GM21390 (cell line): ENCODE data around the gene RETREG1.
"Not testable (repeated sequence)": the region's sequence is repeated elsewhere in the genome, so short reads cannot be mapped to it uniquely, and the experiment has no call there.

ENCODE experiments used
- ATAC-seq: cut with Tn5 transposase; IDR thresholded peaks from one replicate; pipeline ENCODE4 v1.9.1; 2021; ENCODE audit not compliant: unreplicated experiment

The RETREG1 gene

DNA sequence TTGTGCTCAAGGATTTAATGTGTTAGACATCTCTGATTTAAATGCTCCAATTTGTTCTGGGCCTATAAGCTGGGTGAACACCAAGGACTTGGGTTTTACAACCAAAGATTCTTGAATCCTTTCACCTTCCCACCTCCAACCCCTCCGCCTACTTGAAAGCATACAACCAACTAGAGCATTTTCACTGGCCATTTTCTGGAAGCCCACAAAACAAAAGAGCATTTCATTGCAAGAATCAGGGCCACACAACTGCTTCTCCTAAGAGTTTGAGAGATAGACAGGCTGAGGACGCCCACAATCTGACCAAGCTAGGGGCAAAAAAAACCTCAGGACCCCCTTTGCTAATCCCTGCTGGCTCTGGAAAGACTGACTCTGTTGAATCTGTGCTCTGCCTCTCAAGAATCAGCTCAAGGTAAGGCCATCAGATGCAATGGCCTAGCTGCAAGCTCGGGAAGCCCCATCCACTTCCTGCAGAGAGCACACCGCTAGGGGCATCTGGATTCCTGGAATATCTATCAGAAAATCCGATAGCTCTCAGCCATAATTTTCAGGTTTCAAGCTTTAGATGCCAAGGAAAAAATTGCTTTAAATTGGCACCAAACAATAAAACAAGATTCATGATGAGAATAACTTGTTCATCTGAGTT, 57.7 kb downstream of the RETREG1 start:
- no peak for ATAC-seq

DNA sequence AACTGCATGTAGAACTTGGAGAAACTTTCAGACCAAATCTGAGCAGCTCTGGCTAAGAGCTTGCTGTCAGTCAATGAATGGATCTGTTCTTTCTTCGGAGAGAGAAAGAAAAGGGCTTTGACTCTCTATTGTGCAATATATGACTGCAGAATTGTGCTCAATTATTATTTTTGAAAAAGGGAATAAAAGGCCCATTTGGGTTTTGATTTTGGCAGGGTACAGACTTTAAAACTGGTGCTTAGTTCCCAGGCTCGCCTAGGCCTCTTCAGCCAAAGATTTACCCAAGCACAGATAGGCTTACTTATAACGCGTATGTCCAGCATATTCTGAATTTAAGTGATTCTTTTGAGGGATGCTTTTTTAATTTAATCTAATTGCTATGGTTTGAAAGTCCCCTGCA, 59.3 kb downstream of the RETREG1 start:
- ATAC-seq = no peak

GRCh38 chr5:16554110-16554509, 62.7 kb downstream of the RETREG1 start:
- no peak for ATAC-seq

GRCh38 chr5:16552666-16553343, 64.0 kb downstream of the RETREG1 start:
- peak; percentile 80 for ATAC-seq

GRCh38 chr5:16551628-16552027, 65.2 kb downstream of the RETREG1 start:
- no peak for ATAC-seq

GRCh38 chr5:16550316-16550952, 66.4 kb downstream of the RETREG1 start:
- peak; percentile 76 for ATAC-seq

DNA sequence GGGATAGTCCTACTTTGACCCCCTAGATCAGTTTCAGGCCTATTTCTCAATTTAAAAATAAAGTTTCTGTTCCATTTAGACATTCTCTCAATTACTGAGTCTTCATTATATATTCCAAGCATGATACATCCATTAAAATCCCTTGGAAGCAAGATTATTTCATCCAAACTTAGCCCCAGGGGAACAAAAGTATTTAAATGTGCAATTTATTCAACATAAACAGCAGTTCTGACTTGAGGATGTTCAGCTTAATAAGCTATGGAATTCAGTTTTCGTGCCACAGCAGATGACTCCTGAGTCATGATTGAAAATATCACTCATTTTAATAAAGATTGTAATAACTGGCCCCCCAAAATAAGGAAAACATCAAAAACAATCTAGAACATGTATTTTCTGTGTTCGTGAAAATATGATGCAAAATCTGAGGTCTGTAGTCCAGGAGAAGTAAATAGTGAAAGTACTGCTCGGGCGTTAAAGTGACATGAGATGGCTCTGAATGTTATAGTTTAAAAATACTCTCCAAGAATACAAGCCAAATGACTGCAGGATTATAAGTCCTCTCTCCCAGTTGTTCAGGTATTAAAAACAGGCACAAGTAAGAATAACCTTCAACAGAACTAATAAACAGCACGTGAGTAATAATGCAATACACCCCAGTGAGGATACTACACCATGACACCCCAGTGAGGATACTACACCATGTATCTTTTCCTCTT, 67.1 kb downstream of the RETREG1 start:
- no peak for ATAC-seq

GRCh38 chr5:16548812-16549211, 68.0 kb downstream of the RETREG1 start:
- no peak for ATAC-seq

GRCh38 chr5:16548115-16548514, 68.7 kb downstream of the RETREG1 start:
- ATAC-seq = no peak

GRCh38 chr5:16547200-16547842, 69.5 kb downstream of the RETREG1 start:
- ATAC-seq = no peak

DNA sequence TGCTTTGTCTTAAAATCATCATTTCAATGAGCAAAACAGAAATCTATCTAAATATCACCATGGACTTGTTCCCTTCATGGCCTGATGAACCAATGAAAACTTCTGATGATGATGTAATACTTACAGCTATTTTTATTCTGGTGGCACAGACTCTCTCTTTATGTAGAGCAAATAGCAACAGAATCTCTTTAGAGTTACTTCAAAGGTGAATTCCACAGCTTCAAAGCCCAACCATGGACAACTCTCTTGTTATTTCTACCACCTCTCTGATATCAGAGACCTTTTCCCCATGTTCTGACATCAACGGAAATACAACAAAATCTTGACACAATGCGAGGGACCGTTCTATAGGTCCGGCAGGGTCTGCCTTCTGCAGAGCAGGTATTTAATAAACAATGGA, 70.1 kb downstream of the RETREG1 start:
- no peak for ATAC-seq

- no peak for ATAC-seq
These were observed 72.0 kb downstream of the RETREG1 start for GRCh38 chr5:16544607-16545374.

GRCh38 chr5:16543206-16543605, 73.6 kb downstream of the RETREG1 start:
- ATAC-seq = not testable (repeated sequence)

DNA sequence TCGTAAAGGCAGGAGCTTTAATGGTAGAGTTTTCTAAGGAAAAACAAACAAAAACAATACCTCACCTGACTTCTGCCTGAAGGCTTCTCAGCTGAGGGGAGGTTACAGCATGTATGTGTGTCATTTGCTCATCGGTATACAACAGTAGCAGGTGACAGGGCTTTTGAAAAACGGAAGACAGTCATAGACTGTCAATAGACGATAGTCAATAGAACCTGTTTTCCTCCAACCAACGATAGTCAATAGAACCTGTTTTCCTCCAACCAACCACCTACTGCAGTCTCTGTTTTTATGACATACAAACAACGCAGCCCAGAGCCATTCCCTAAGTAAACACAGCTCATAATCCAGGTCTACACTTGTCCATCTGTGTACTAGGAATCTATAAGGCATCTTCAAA, 74.6 kb downstream of the RETREG1 start:
- no peak for ATAC-seq

DNA sequence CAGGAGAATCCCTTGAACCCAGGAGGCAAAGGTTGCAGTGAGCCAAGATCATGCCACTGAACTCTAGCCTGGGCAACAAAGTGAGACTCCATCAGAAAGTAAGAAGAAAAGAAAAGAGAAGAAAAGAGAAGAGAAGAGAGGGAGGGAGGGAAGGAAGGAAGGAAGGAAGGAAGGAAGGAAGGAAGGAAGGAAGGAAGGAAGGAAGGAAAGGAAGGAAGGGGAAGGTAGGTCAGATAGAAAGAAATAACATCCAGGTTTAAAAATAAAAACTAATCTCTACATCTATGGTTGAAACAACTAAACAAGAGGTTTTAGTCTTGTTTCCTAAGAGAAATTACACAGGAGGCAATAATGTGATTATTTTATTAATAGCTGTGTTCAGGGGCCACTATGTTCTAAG, 75.2 kb downstream of the RETREG1 start:
- ATAC-seq = not testable (repeated sequence)

- no peak for ATAC-seq
These were observed 76.4 kb downstream of the RETREG1 start for GRCh38 chr5:16540421-16540820.

- no peak for ATAC-seq
These were observed 77.6 kb downstream of the RETREG1 start for GRCh38 chr5:16539169-16539666.

DNA sequence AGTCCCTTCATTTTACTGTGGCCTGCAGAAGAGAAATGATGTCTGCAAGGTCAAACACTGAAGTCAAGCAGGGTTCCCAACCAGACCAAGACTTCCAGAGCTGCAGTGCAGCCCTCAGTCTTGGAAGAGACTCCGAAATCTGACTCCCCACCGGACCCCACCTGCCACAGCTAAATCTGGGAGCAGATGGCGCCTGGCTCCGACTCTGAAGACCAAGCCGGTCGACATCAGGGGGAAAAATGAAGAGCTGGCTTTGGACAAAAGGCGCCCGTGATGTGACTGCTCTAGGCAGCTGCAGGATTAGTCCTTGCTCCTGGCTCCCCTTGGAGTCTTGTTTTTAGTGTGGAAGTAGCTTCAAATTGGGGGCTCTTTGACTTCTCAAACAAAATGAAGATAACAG, 78.8 kb downstream of the RETREG1 start:
- ATAC-seq = no peak

GRCh38 chr5:16536818-16537217, 80.0 kb downstream of the RETREG1 start:
- no peak for ATAC-seq

DNA sequence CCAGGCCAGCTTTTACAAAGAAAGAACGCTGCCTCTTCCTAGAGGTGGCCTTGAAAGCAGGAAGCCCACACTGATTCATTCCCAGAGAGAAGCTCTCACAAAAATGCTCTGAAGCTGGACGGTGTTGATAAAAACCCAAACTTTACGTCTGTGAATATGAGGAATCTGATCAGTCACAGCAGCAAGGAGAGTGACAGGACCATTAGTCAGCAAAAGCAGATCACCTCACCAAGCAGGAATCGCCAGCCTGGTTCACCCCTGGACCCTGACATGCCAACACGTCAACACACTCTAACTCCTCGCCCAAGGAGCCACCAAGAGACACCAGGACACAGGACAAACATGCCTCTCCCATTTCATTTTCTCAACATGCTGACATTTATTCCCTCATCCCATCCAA, 80.6 kb downstream of the RETREG1 start:
- ATAC-seq = no peak
